Stimulated activated CD4-positive, alpha-beta T cell treated with anti-CD3 and anti-CD28 coated beads, Interleukin-12 subunit alpha, Interleukin-12 subunit beta, amount 100 ng/mL, for 4 hours (primary cell): ENCODE data around the gene RBM17.
A peak's percentile ranks its signal among the peaks of the same experiment; 100 is the strongest.
"Not testable (repeated sequence)": the region's sequence is repeated elsewhere in the genome, so short reads cannot be mapped to it uniquely, and the experiment has no call there.

Experiments
- DNase-seq: peaks from one replicate; pipeline ENCODE4 v3.0.0-alpha.2; 2020

RBM17 gene

GRCh38 chr10:6114299-6114698, 25.5 kb downstream of the RBM17 start:
- DNase-seq, result no peak

GRCh38 chr10:6114805-6115341, 26.0 kb downstream of the RBM17 start:
- no peak for DNase-seq

- DNase-seq, result no peak
Observed at GRCh38 chr10:6115411-6115810, 26.6 kb downstream of the RBM17 start.

- no peak for DNase-seq
Observed at GRCh38 chr10:6115824-6116350, 27.1 kb downstream of the RBM17 start.

GRCh38 chr10:6116806-6117205, 28.0 kb downstream of the RBM17 start:
- no peak for DNase-seq

- no peak for DNase-seq
Observed at GRCh38 chr10:6117711-6118110, 28.9 kb downstream of the RBM17 start.

- DNase-seq, result no peak
Observed at GRCh38 chr10:6119423-6119822, 30.6 kb downstream of the RBM17 start.

- DNase-seq, result no peak
Observed at GRCh38 chr10:6119962-6120361, 31.1 kb downstream of the RBM17 start.

- no peak for DNase-seq
Observed at GRCh38 chr10:6120691-6121090, 31.9 kb downstream of the RBM17 start.

- no peak for DNase-seq
Observed at GRCh38 chr10:6121146-6121545, 32.3 kb downstream of the RBM17 start.

- DNase-seq, result no peak
Observed at GRCh38 chr10:6123532-6123931, 34.7 kb downstream of the RBM17 start.

- no peak for DNase-seq
Observed at GRCh38 chr10:6124666-6125065, 35.8 kb downstream of the RBM17 start.

GRCh38 chr10:6127461-6127860, 38.6 kb downstream of the RBM17 start:
- DNase-seq, result not testable (repeated sequence)

GRCh38 chr10:6128087-6128486, 39.3 kb downstream of the RBM17 start:
- DNase-seq, result no peak

- DNase-seq, result no peak
Observed at GRCh38 chr10:6128591-6129251, 39.9 kb downstream of the RBM17 start.

GRCh38 chr10:6130848-6131470, 42.1 kb downstream of the RBM17 start:
- DNase-seq, result no peak

- DNase-seq, result no peak
Observed at GRCh38 chr10:6133331-6134098, 44.7 kb downstream of the RBM17 start.

GRCh38 chr10:6134099-6134823, 45.4 kb downstream of the RBM17 start:
- DNase-seq, result no peak

- DNase-seq, result no peak
Observed at GRCh38 chr10:6135039-6135438, 46.2 kb downstream of the RBM17 start.

GRCh38 chr10:6135589-6136168, 46.8 kb downstream of the RBM17 start:
- DNase-seq, result no peak

- peak; percentile 47 for DNase-seq
Observed at GRCh38 chr10:6136215-6137201, 47.7 kb downstream of the RBM17 start.
